Keratinocyte (primary cell): ENCODE results near the gene UBAC2. TPM values are rescaled to one million over a fixed set of nuclear protein-coding genes. Genes with fewer than 3 reads are reported as not detected.

Experiments
- DNase-seq: peaks from one replicate; pipeline ENCODE4 v3.0.0-alpha.2; 2011; ENCODE audit warnings: low read depth, missing footprints, low spot score
- FAIRE-seq: peaks from 2 replicates; lab custom pipeline; 2011; peaks lifted over from hg19 to GRCh38; lab: Jason Lieb, UNC
- H2AFZ ChIP-seq: 2 replicates; pipeline ENCODE4 v1.6.0; 2012; ENCODE audit warnings: low read length, control low read depth, inconsistent platforms; ENCODE audit not compliant: control insufficient read depth
- H3K27ac ChIP-seq: 2 replicates; pipeline ENCODE4 v1.5.1; 2011; ENCODE audit warnings: low read length; ENCODE audit not compliant: control insufficient read depth, insufficient read depth
- H3K27me3 ChIP-seq: 3 replicates; pipeline ENCODE4 v1.6.0; 2011; ENCODE audit warnings: low read length; ENCODE audit not compliant: control insufficient read depth, insufficient read depth; ENCODE audit errors: extremely low read depth
- H3K36me3 ChIP-seq, 2 experiments: 2 replicates in 1 of 2; 3 replicates in 1 of 2; pipeline ENCODE4 v1.5.1; 2011; ENCODE audit warnings: low read length in 2 of 2, mild to moderate bottlenecking in 1 of 2; ENCODE audit not compliant: control insufficient read depth in 2 of 2, insufficient read depth in 2 of 2; ENCODE audit errors: extremely low read depth in 1 of 2
- H3K4me1 ChIP-seq: 3 replicates; pipeline ENCODE4 v1.5.1; 2011; ENCODE audit warnings: low read length; ENCODE audit not compliant: control insufficient read depth, insufficient read depth; ENCODE audit errors: extremely low read depth
- H3K4me2 ChIP-seq: 3 replicates; pipeline ENCODE4 v1.6.0; 2011; ENCODE audit warnings: low read depth, low read length; ENCODE audit not compliant: control insufficient read depth, insufficient read depth; ENCODE audit errors: extremely low read depth
- H3K4me3 ChIP-seq, 3 experiments: fragments of 200-600 bp in 1 of 3; sonication (generic) in 1 of 3; 2 replicates in 2 of 3; 3 replicates in 1 of 3; pipeline ENCODE4 v1.5.1; 2011 to 2016; ENCODE audit warnings: low read length in 3 of 3, mild to moderate bottlenecking in 3 of 3, control low read depth in 2 of 3, inconsistent platforms in 1 of 3, low read depth in 1 of 3, mixed read lengths in 1 of 3, mixed run types in 1 of 3, moderate library complexity in 1 of 3; ENCODE audit not compliant: control insufficient read depth in 2 of 3, insufficient read depth in 2 of 3; ENCODE audit errors: extremely low read depth in 1 of 3
- H3K79me2 ChIP-seq: 2 replicates; pipeline ENCODE4 v1.6.0; 2012; ENCODE audit warnings: low read length; ENCODE audit not compliant: control insufficient read depth, insufficient read depth
- H3K9ac ChIP-seq: 3 replicates; pipeline ENCODE4 v1.6.0; 2011; ENCODE audit warnings: low read length; ENCODE audit not compliant: control insufficient read depth, insufficient read depth; ENCODE audit errors: extremely low read depth
- H3K9me1 ChIP-seq: 3 replicates; pipeline ENCODE4 v1.6.0; 2011; ENCODE audit warnings: low read length; ENCODE audit not compliant: control insufficient read depth, insufficient read depth; ENCODE audit errors: extremely low read depth
- H3K9me3 ChIP-seq: 2 replicates; pipeline ENCODE4 v1.5.1; 2012; ENCODE audit warnings: low read depth, low read length; ENCODE audit not compliant: control insufficient read depth
- H4K20me1 ChIP-seq: 3 replicates; pipeline ENCODE4 v1.6.0; 2011; ENCODE audit warnings: low read length; ENCODE audit not compliant: control insufficient read depth, insufficient read depth; ENCODE audit errors: extremely low read depth
- EZH2 ChIP-seq: IDR thresholded peaks from one replicate; pipeline ENCODE4 v1.6.1; 2012; ENCODE audit warnings: inconsistent platforms, mild to moderate bottlenecking, low read length, moderate library complexity
- dilution Hi-C: fragments of 300-500 bp; cut with MboI; formaldehyde crosslinking; loops from one replicate; pipeline ENCODE4 v1.7.0; 2020; ENCODE audit warnings: low sequenced_read_pairs; ENCODE audit not compliant: extremely low pct_ligation_motif_present
- polyA plus RNA-seq, 5 experiments: library from polyadenylated mRNA; depleted of rRNA in 3 of 5; stranded (reverse) in 3 of 5; stranded (forward) in 1 of 5; unstranded in 1 of 5; fragments of >200 nt; gene quantifications; 1 replicate in 1 of 5; 2 replicates in 3 of 5; 3 replicates in 1 of 5; pipeline versions ENCODE4 v1.2.1 to v1.2.3, GENCODE V29; 2011 to 2012; ENCODE audit warnings: missing spikeins in 2 of 5, low read depth in 1 of 5, low replicate concordance in 1 of 5
- TF ChIP-seq, protein P1 (sequence below), 3 experiments: IDR thresholded peaks in 1 of 3; conservative IDR thresholded peaks in 1 of 3; optimal IDR thresholded peaks in 1 of 3; 2 replicates in 2 of 3; 3 replicates in 1 of 3; pipeline versions ENCODE3 to v1.5.1; 2011; ENCODE audit warnings: low read length in 3 of 3, mild to moderate bottlenecking in 3 of 3, moderate library complexity in 2 of 3, control low read depth in 1 of 3, inconsistent platforms in 1 of 3; ENCODE audit not compliant: insufficient read depth in 2 of 3; ENCODE audit errors: extremely low read depth in 1 of 3

UBAC2 gene
- polyA plus RNA-seq, 1 donor (not counting 4 experiments of a cell fraction or from before 2014, with no cell fraction given), result 104 TPM

DNA sequence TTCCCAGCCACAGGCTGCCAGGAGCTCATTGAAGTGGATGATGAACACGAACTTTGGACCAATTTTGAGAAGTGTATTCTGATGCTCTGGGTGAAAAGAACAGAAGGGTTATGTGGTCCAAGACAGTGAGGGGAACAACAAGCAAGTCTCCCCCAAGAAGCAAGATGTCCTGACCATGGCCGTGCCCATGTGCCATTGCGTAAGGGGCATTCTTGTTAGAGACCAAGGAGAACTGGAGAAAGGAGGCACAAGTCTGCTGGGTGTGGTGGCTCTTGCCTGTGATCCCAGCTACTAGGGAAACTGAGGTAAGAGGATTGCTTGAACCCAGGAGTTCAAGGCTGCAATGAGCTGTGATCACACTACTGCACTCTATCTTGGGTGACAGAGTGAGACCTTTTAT is 27.0 kb upstream of the UBAC2 start:
- FAIRE-seq, result no peak
- Histone ChIP-seq H3K4me3 (no peak overlapping the region), H2AFZ (no peak overlapping the region), H3K4me2 (no peak overlapping the region), H4K20me1 (no peaks in the 10 kb centered on the region), H3K36me3 (no peaks in the 10 kb centered on the region), H3K27ac (no peak overlapping the region), H3K9me1 (no peaks in the 10 kb centered on the region), H3K9ac (no peak overlapping the region), H3K4me1 (no peaks in the 10 kb centered on the region), H3K9me3 (no peaks in the 10 kb centered on the region), H3K27me3 (no peaks in the 10 kb centered on the region), H3K79me2 (no peaks in the 10 kb centered on the region)
- dilution Hi-C loops, result loop anchor here (10.0 kb wide), 1 partner anchor 91 kb away; no protein-coding TSS in a partner anchor
- no peak for DNase-seq
- TF ChIP-seq EZH2, result no peak
- TF ChIP-seq, protein P1, sequence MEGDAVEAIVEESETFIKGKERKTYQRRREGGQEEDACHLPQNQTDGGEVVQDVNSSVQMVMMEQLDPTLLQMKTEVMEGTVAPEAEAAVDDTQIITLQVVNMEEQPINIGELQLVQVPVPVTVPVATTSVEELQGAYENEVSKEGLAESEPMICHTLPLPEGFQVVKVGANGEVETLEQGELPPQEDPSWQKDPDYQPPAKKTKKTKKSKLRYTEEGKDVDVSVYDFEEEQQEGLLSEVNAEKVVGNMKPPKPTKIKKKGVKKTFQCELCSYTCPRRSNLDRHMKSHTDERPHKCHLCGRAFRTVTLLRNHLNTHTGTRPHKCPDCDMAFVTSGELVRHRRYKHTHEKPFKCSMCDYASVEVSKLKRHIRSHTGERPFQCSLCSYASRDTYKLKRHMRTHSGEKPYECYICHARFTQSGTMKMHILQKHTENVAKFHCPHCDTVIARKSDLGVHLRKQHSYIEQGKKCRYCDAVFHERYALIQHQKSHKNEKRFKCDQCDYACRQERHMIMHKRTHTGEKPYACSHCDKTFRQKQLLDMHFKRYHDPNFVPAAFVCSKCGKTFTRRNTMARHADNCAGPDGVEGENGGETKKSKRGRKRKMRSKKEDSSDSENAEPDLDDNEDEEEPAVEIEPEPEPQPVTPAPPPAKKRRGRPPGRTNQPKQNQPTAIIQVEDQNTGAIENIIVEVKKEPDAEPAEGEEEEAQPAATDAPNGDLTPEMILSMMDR (optimal IDR thresholded peaks at IDR 0.05 in 1 of 3, IDR thresholded peaks at IDR 0.05 in 1 of 3, conservative IDR thresholded peaks at IDR 0.05 in 1 of 3; ENCODE audit: extremely low read depth in 1 of 3, insufficient read depth in 2 of 3, low read length in 3 of 3), result no peak

DNA sequence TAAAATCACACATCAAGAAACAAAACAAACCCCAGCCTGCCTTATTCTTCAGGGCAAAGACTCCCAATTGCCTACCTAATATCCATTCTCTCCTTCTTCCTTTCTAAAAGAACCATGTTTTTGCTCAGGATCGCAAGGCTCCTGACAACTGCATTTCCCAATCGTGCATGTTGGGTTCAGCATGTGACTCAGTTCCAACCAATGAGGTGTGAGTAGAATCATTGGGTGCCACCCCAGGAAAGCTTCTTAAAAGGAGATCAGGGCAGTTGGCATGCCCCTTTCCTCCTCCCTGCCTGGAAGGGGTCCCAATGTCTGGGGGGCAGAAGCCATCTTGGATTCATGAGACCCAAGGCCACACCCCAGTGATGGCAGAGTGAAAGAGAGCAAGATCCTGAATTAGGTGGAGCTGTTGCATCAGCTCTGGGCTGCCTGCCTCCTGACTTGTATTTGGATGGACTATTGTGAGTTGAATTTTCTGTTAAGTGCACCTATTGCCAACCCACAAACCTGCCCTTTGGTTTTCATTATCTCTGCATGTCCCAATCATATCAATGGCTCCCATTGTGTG is 26.0 kb upstream of the UBAC2 start:
- FAIRE-seq, result no peak
- Histone ChIP-seq H3K79me2 (no peaks in the 10 kb centered on the region), H3K4me2 (no peak overlapping the region), H3K9me1 (no peaks in the 10 kb centered on the region), H3K27ac (no peak overlapping the region), H4K20me1 (no peaks in the 10 kb centered on the region), H3K4me3 (no peak overlapping the region), H3K9me3 (no peaks in the 10 kb centered on the region), H2AFZ (no peak overlapping the region), H3K36me3 (no peaks in the 10 kb centered on the region), H3K9ac (no peak overlapping the region), H3K4me1 (no peaks in the 10 kb centered on the region), H3K27me3 (no peaks in the 10 kb centered on the region)
- dilution Hi-C loops, result loop anchor here (10.0 kb wide), 1 partner anchor 90 kb away; no protein-coding TSS in a partner anchor
- DNase-seq, result no peak
- TF ChIP-seq, protein P1 (optimal IDR thresholded peaks at IDR 0.05 in 1 of 3, IDR thresholded peaks at IDR 0.05 in 1 of 3, conservative IDR thresholded peaks at IDR 0.05 in 1 of 3; ENCODE audit: extremely low read depth in 1 of 3, insufficient read depth in 2 of 3, low read length in 3 of 3), result no peak
- no peak for TF ChIP-seq EZH2
